Naive thymus-derived CD4-positive, alpha-beta T cell (primary cell): Measurements from ENCODE around the gene CFAP65. TPM values are rescaled to one million over a fixed set of nuclear protein-coding genes. Genes with fewer than 3 reads are reported as not detected.

Experiments
- ATAC-seq: fragments of 150-1000 bp; cut with Tn5 transposase; 2 replicates; pipeline ENCODE4 v1.10.0; 2021; ENCODE audit warnings: mild to moderate bottlenecking, moderate library complexity
- CTCF ChIA-PET: fragments of 350-600 bp; sonication (Branson Sonifier 250); formaldehyde crosslinking; loops from one replicate; lab custom pipeline; 2021; ENCODE audit warnings: antibody characterized with exemption; lab: Charles Lee
- POLR2A ChIA-PET: fragments of 350-600 bp; sonication (Branson Sonifier 250); formaldehyde crosslinking; loops from one replicate; lab custom pipeline; 2021; ENCODE audit warnings: antibody characterized with exemption, inconsistent platforms; lab: Charles Lee
- DNase-seq, 9 donors: peaks; one replicate each; pipeline versions ENCODE4 v3.0.0 to v3.0.0-alpha.2; 2020 to 2022; ENCODE audit warnings: mixed read lengths in 1 of 9
- H3K27ac ChIP-seq: one replicate; pipeline ENCODE4 v1.7.0; 2013; ENCODE audit warnings: mild to moderate bottlenecking, low read depth, low read length, moderate library complexity
- H3K27me3 ChIP-seq, 2 donors: one replicate each; pipeline ENCODE4 v1.7.0; 2013; ENCODE audit warnings: low read length in 2 of 2, mild to moderate bottlenecking in 2 of 2, moderate library complexity in 2 of 2; ENCODE audit not compliant: control insufficient read depth in 2 of 2, insufficient read depth in 2 of 2
- H3K36me3 ChIP-seq, 3 experiments: 1 replicate in 2 of 3; 2 replicates in 1 of 3; pipeline ENCODE4 v1.7.0; 2013; ENCODE audit warnings: low read length in 3 of 3, mild to moderate bottlenecking in 3 of 3, moderate library complexity in 1 of 3; ENCODE audit not compliant: insufficient read depth in 3 of 3, control insufficient read depth in 2 of 3
- H3K4me1 ChIP-seq, 2 donors: one replicate each; pipeline ENCODE4 v1.7.0; 2013; ENCODE audit warnings: low read length in 2 of 2, mild to moderate bottlenecking in 2 of 2, moderate library complexity in 1 of 2; ENCODE audit not compliant: control insufficient read depth in 2 of 2, insufficient read depth in 2 of 2
- H3K4me3 ChIP-seq: 2 replicates; pipeline ENCODE4 v1.7.0; 2013; ENCODE audit warnings: mild to moderate bottlenecking, low read length
- H3K9me3 ChIP-seq, 3 experiments: 1 replicate in 2 of 3; 2 replicates in 1 of 3; pipeline ENCODE4 v1.7.0; 2013; ENCODE audit warnings: low read length in 3 of 3; ENCODE audit not compliant: control insufficient read depth in 2 of 3
- H3K27ac Mint-ChIP-seq, 9 donors: one replicate each; pipeline ENCODE4 v1.8.0; 2020 to 2022; ENCODE audit warnings: mixed read lengths in 9 of 9, mild to moderate bottlenecking in 8 of 9, moderate library complexity in 5 of 9, inconsistent platforms in 2 of 9
- H3K27me3 Mint-ChIP-seq, 5 donors: one replicate each; pipeline ENCODE4 v1.8.0; 2021 to 2022; ENCODE audit warnings: mixed read lengths in 5 of 5, mild to moderate bottlenecking in 1 of 5
- H3K36me3 Mint-ChIP-seq, 5 donors: one replicate each; pipeline ENCODE4 v1.8.0; 2020 to 2022; ENCODE audit warnings: mixed read lengths in 5 of 5, mild to moderate bottlenecking in 3 of 5, inconsistent platforms in 1 of 5
- H3K4me1 Mint-ChIP-seq, 7 donors: one replicate each; pipeline ENCODE4 v1.8.0; 2020 to 2022; ENCODE audit warnings: mixed read lengths in 7 of 7, mild to moderate bottlenecking in 3 of 7, inconsistent platforms in 1 of 7
- H3K4me3 Mint-ChIP-seq, 10 donors: one replicate each; pipeline ENCODE4 v1.8.0; 2020 to 2022; ENCODE audit warnings: mild to moderate bottlenecking in 10 of 10, mixed read lengths in 10 of 10, moderate library complexity in 6 of 10, inconsistent platforms in 2 of 10
- H3K9me3 Mint-ChIP-seq, 11 donors: one replicate each; pipeline ENCODE4 v1.8.0; 2020 to 2022; ENCODE audit warnings: mixed read lengths in 11 of 11, mild to moderate bottlenecking in 4 of 11, inconsistent platforms in 1 of 11, moderate library complexity in 1 of 11
- intact Hi-C, 2 donors: fragments of 100-400 bp; cut with micrococcal nuclease; formaldehyde crosslinking; loops; one replicate each; pipeline ENCODE4 v1.15.1; 2023
- polyA plus RNA-seq, 2 donors: library from polyadenylated mRNA; unstranded; fragments of 300-500 nt; fragmentation: Illumina TruSeq; gene quantifications; one replicate each; pipeline ENCODE4 v1.2.3, GENCODE V29; 2021
- total RNA-seq, 6 experiments: library from RNA in 5 of 6; stranded (reverse) in 5 of 6; gene quantifications; 1 replicate in 5 of 6; 2 replicates in 1 of 6; pipeline ENCODE4 v1.2.3 and lab custom pipeline; 2021 to 2026

CFAP65 gene
- total and polyA plus RNA-seq, 7 experiments from 2014 or later = not detected

GRCh38 chr2:219003979-219004378 lies 37.3 kb downstream of the CFAP65 start:
- Mint-ChIP-seq H3K27me3 (peaks cover 54 to 71% (median 63%) of the 10 kb centered on the region in 5 donors), H3K27ac (no peak overlapping the region), H3K9me3 (peaks cover 0 to 4% (median 0%) of the 10 kb centered on the region in 11 donors), H3K36me3 (peaks cover 0 to 3% (median 0%) of the 10 kb centered on the region in 5 donors), H3K4me1 (peaks cover 0 to 17% (median 13%) of the 10 kb centered on the region in 7 donors), H3K4me3 (peak overlapping the region in 8 of 10 donors; percentile 25 to 81 (median 69))
- no peaks in the 10 kb centered on the region for H3K9me3 ChIP-seq
- no peak overlapping the region for H3K4me3 ChIP-seq
- intact Hi-C loops = loop anchor here in 1 of 2 donors (2.0 kb wide), 1 partner anchor 151 kb away; no protein-coding TSS in a partner anchor
- DNase-seq (no peak), ATAC-seq (no peak)
- ChIA-PET POLR2A (no interaction called here), CTCF (no interaction called here)
- peaks cover 12 to 13% of the 10 kb centered on the region in 2 donors for H3K4me1 ChIP-seq
- H3K36me3 ChIP-seq = no peaks in the 10 kb centered on the region
- H3K27ac ChIP-seq = no peak overlapping the region
- peaks cover 0 to 24% of the 10 kb centered on the region in 2 donors for H3K27me3 ChIP-seq

- H3K9me3 ChIP-seq = no peaks in the 10 kb centered on the region
- peaks cover 0 to 24% of the 10 kb centered on the region in 2 donors for H3K27me3 ChIP-seq
- no peak for ATAC-seq
- H3K4me1 Mint-ChIP-seq = peaks cover 0 to 17% (median 13%) of the 10 kb centered on the region in 7 donors
- POLR2A ChIA-PET = no interaction called here
- CTCF ChIA-PET = no interaction called here
- H3K9me3 Mint-ChIP-seq = peaks cover 0 to 4% (median 0%) of the 10 kb centered on the region in 11 donors
- intact Hi-C loops = loop anchor here in 1 of 2 donors (2.0 kb wide), 1 partner anchor 150 kb away; no protein-coding TSS in a partner anchor
- peaks cover 0 to 3% (median 0%) of the 10 kb centered on the region in 5 donors for H3K36me3 Mint-ChIP-seq
- peak overlapping the region in 9 of 10 donors; percentile 34 to 81 (median 67) for H3K4me3 Mint-ChIP-seq
- no peak overlapping the region for H3K27ac Mint-ChIP-seq
- H3K4me1 ChIP-seq = peaks cover 12 to 13% of the 10 kb centered on the region in 2 donors
- H3K27me3 Mint-ChIP-seq = peaks cover 56 to 70% (median 68%) of the 10 kb centered on the region in 5 donors
- H3K27ac ChIP-seq = no peak overlapping the region
- H3K4me3 ChIP-seq = no peak overlapping the region
- DNase-seq = no peak
- no peaks in the 10 kb centered on the region for H3K36me3 ChIP-seq
Observed at GRCh38 chr2:219003267-219003634, 38.1 kb downstream of the CFAP65 start.

- ATAC-seq = peak; percentile 61
- peaks cover 55 to 72% (median 69%) of the 10 kb centered on the region in 5 donors for H3K27me3 Mint-ChIP-seq
- peaks cover 0 to 3% (median 0%) of the 10 kb centered on the region in 5 donors for H3K36me3 Mint-ChIP-seq
- CTCF ChIA-PET = no interaction called here
- H3K27ac Mint-ChIP-seq = no peak overlapping the region
- Histone ChIP-seq H3K9me3 (no peaks in the 10 kb centered on the region), H3K4me1 (peaks cover 12 to 13% of the 10 kb centered on the region in 2 donors), H3K36me3 (no peaks in the 10 kb centered on the region), H3K27me3 (peaks cover 0 to 24% of the 10 kb centered on the region in 2 donors), H3K4me3 (peak overlapping the region; percentile 33), H3K27ac (no peak overlapping the region)
- POLR2A ChIA-PET = no interaction called here
- peak in 4 of 9 donors; percentile 33 to 40 (median 39) for DNase-seq
- H3K4me3 Mint-ChIP-seq = peak overlapping the region; percentile 14 to 85 (median 78)
- peaks cover 0 to 4% (median 0%) of the 10 kb centered on the region in 11 donors for H3K9me3 Mint-ChIP-seq
- intact Hi-C loops = loop anchor here in 1 of 2 donors (2.0 kb wide), 1 partner anchor 150 kb away; no protein-coding TSS in a partner anchor
- H3K4me1 Mint-ChIP-seq = peaks cover 0 to 17% (median 13%) of the 10 kb centered on the region in 7 donors
Observed at GRCh38 chr2:219002395-219003266, 38.7 kb downstream of the CFAP65 start.

GRCh38 chr2:219001577-219002394 lies 39.5 kb downstream of the CFAP65 start:
- peaks cover 12 to 13% of the 10 kb centered on the region in 2 donors for H3K4me1 ChIP-seq
- DNase-seq (no peak), ATAC-seq (peak; percentile 19)
- ChIA-PET POLR2A (no interaction called here), CTCF (no interaction called here)
- H3K9me3 ChIP-seq = no peaks in the 10 kb centered on the region
- H3K27me3 Mint-ChIP-seq = peaks cover 53 to 77% (median 68%) of the 10 kb centered on the region in 5 donors
- peaks cover 0 to 24% of the 10 kb centered on the region in 2 donors for H3K27me3 ChIP-seq
- intact Hi-C loops = loop anchor here in 1 of 2 donors (2.0 kb wide), 1 partner anchor 149 kb away; no protein-coding TSS in a partner anchor
- H3K36me3 ChIP-seq = no peaks in the 10 kb centered on the region
- peaks cover 0 to 3% (median 0%) of the 10 kb centered on the region in 11 donors for H3K9me3 Mint-ChIP-seq
- H3K4me3 Mint-ChIP-seq = peak overlapping the region in 7 of 10 donors; percentile 27 to 85 (median 80)
- H3K36me3 Mint-ChIP-seq = peaks cover 0 to 3% (median 0%) of the 10 kb centered on the region in 5 donors
- peak overlapping the region; percentile 20 for H3K4me3 ChIP-seq
- peaks cover 0 to 19% (median 13%) of the 10 kb centered on the region in 7 donors for H3K4me1 Mint-ChIP-seq
- H3K27ac Mint-ChIP-seq = no peak overlapping the region
- no peak overlapping the region for H3K27ac ChIP-seq

GRCh38 chr2:219001100-219001576 lies 40.2 kb downstream of the CFAP65 start:
- peaks cover 0 to 3% (median 0%) of the 10 kb centered on the region in 11 donors for H3K9me3 Mint-ChIP-seq
- peaks cover 54 to 82% (median 63%) of the 10 kb centered on the region in 5 donors for H3K27me3 Mint-ChIP-seq
- intact Hi-C loops = no loop called here
- H3K27me3 ChIP-seq = peaks cover 0 to 27% of the 10 kb centered on the region in 2 donors
- peaks cover 0 to 20% (median 13%) of the 10 kb centered on the region in 7 donors for H3K4me1 Mint-ChIP-seq
- CTCF ChIA-PET = no interaction called here
- DNase-seq (no peak), ATAC-seq (no peak)
- POLR2A ChIA-PET = no interaction called here
- H3K4me3 ChIP-seq = no peak overlapping the region
- H3K27ac Mint-ChIP-seq = no peak overlapping the region
- no peaks in the 10 kb centered on the region for H3K36me3 ChIP-seq
- no peaks in the 10 kb centered on the region for H3K9me3 ChIP-seq
- H3K36me3 Mint-ChIP-seq = peaks cover 0 to 3% (median 0%) of the 10 kb centered on the region in 5 donors
- no peak overlapping the region for H3K27ac ChIP-seq
- H3K4me3 Mint-ChIP-seq = peak overlapping the region in 7 of 10 donors; percentile 7 to 81 (median 52)
- peaks cover 12 to 13% of the 10 kb centered on the region in 2 donors for H3K4me1 ChIP-seq

GRCh38 chr2:219000569-219000960 lies 40.8 kb downstream of the CFAP65 start:
- H3K9me3 Mint-ChIP-seq = peaks cover 0 to 3% (median 0%) of the 10 kb centered on the region in 11 donors
- peaks cover 0 to 26% (median 15%) of the 10 kb centered on the region in 7 donors for H3K4me1 Mint-ChIP-seq
- CTCF ChIA-PET = no interaction called here
- Histone ChIP-seq H3K9me3 (no peaks in the 10 kb centered on the region), H3K36me3 (no peaks in the 10 kb centered on the region), H3K27me3 (peaks cover 0 to 33% of the 10 kb centered on the region in 2 donors), H3K4me1 (peaks cover 12 to 13% of the 10 kb centered on the region in 2 donors), H3K27ac (no peak overlapping the region), H3K4me3 (no peak overlapping the region)
- POLR2A ChIA-PET = no interaction called here
- peaks cover 0 to 3% (median 0%) of the 10 kb centered on the region in 5 donors for H3K36me3 Mint-ChIP-seq
- H3K4me3 Mint-ChIP-seq = peak overlapping the region in 6 of 10 donors; percentile 7 to 81 (median 45)
- H3K27ac Mint-ChIP-seq = no peak overlapping the region
- ATAC-seq (no peak), DNase-seq (no peak)
- intact Hi-C loops = no loop called here
- H3K27me3 Mint-ChIP-seq = peaks cover 56 to 85% (median 63%) of the 10 kb centered on the region in 5 donors
